Left cardiac atrium (tissue), 4 donors: ENCODE results near the gene TTC34. TPM values are rescaled to one million over a fixed set of nuclear protein-coding genes. Genes with fewer than 3 reads are reported as not detected.
A peak's percentile ranks its signal among the peaks of the same experiment; 100 is the strongest.

ENCODE experiments used
- ATAC-seq, 2 donors: fragments of 200-7000 bp; cut with Tn5 transposase; one replicate each; pipeline ENCODE4 v1.9.1; 2020; ENCODE audit warnings: mild to moderate bottlenecking in 2 of 2, moderate library complexity in 2 of 2
- DNase-seq: peaks from one replicate; pipeline ENCODE4 v3.0.0-alpha.2; 2020
- intact Hi-C, 2 donors: fragments of 100-400 bp; cut with DNase I; formaldehyde crosslinking; loops; one replicate each; pipeline versions ENCODE4 v1.14.1 to v1.15.1; 2022 to 2023
- total RNA-seq, 2 donors: library from RNA; stranded (reverse); fragmentation: NEBNext Ultra II Directional; extraction: Animal tissue kit (Norgen Biotek cat#: 25700); gene quantifications; one replicate each; pipeline ENCODE4 v1.2.1, GENCODE V29; 2021
- donor health status: DM: no; HTN: yes; CAD: no.
- donor health status: DM: no; HTN: yes; CAD: no; lungs with severe emphysema.
- donor health status: DM: yes; HTN: yes; CAD: no.
- donor health status: Dilated cardiomyopathy.

Gene TTC34
- total RNA-seq, 2 donors from 2014 or later, result 0.52 to 0.53 TPM

GRCh38 chr1:2817784-2818564 lies 16.5 kb upstream of the TTC34 start:
- DNase-seq, result peak; percentile 7
- no peak for ATAC-seq
- intact Hi-C loops, result no loop called here

GRCh38 chr1:2816786-2817185 lies 15.3 kb upstream of the TTC34 start:
- DNase-seq (no peak), ATAC-seq (no peak)
- intact Hi-C loops, result no loop called here

GRCh38 chr1:2815551-2815950 lies 14.1 kb upstream of the TTC34 start:
- ATAC-seq, result no peak
- intact Hi-C loops, result no loop called here
- DNase-seq, result no peak

- DNase-seq (no peak), ATAC-seq (no peak)
- intact Hi-C loops, result no loop called here
Observed at GRCh38 chr1:2814511-2815075, 13.1 kb upstream of the TTC34 start.

- intact Hi-C loops, result no loop called here
- DNase-seq, result no peak
Observed at GRCh38 chr1:2812939-2813653, 11.6 kb upstream of the TTC34 start.

GRCh38 chr1:2812136-2812535 lies 10.6 kb upstream of the TTC34 start:
- DNase-seq (no peak), ATAC-seq (no peak)
- intact Hi-C loops, result no loop called here

More at GRCh38 chr1:2812939-2813653, 11.6 kb upstream of the TTC34 start:
- ATAC-seq, result no peak

- intact Hi-C loops, result no loop called here
- ATAC-seq, result no peak
- DNase-seq, result no peak
Observed at GRCh38 chr1:2811533-2811918, 10.0 kb upstream of the TTC34 start.

- DNase-seq (no peak), ATAC-seq (no peak)
- intact Hi-C loops, result no loop called here
Observed at GRCh38 chr1:2810899-2811532, 9.5 kb upstream of the TTC34 start.

GRCh38 chr1:2810281-2810680 lies 8.8 kb upstream of the TTC34 start:
- intact Hi-C loops, result no loop called here
- no peak for DNase-seq

GRCh38 chr1:2809656-2810055 lies 8.2 kb upstream of the TTC34 start:
- intact Hi-C loops, result no loop called here
- ATAC-seq (no peak), DNase-seq (no peak)

More at GRCh38 chr1:2810281-2810680, 8.8 kb upstream of the TTC34 start:
- no peak for ATAC-seq

- intact Hi-C loops, result no loop called here
- ATAC-seq, result no peak
- DNase-seq, result no peak
Observed at GRCh38 chr1:2808831-2809605, 7.5 kb upstream of the TTC34 start.

- ATAC-seq, result no peak
- intact Hi-C loops, result no loop called here
Observed at GRCh38 chr1:2808386-2808705, 6.9 kb upstream of the TTC34 start.

GRCh38 chr1:2807678-2808385 lies 6.3 kb upstream of the TTC34 start:
- DNase-seq (no peak), ATAC-seq (no peak)
- intact Hi-C loops, result no loop called here

More at GRCh38 chr1:2808386-2808705, 6.9 kb upstream of the TTC34 start:
- no peak for DNase-seq

GRCh38 chr1:2807036-2807435 lies 5.5 kb upstream of the TTC34 start:
- intact Hi-C loops, result no loop called here
- no peak for DNase-seq

GRCh38 chr1:2806591-2806990 lies 5.1 kb upstream of the TTC34 start:
- no peak for DNase-seq
- intact Hi-C loops, result no loop called here
- ATAC-seq, result no peak

More at GRCh38 chr1:2807036-2807435, 5.5 kb upstream of the TTC34 start:
- ATAC-seq, result no peak

- DNase-seq, result peak; percentile 11
Observed at GRCh38 chr1:2805801-2806430, 4.4 kb upstream of the TTC34 start.

GRCh38 chr1:2804628-2805351 lies 3.3 kb upstream of the TTC34 start:
- ATAC-seq (no peak), DNase-seq (peak; percentile 9)
- intact Hi-C loops, result no loop called here

More at GRCh38 chr1:2805801-2806430, 4.4 kb upstream of the TTC34 start:
- ATAC-seq, result no peak
- intact Hi-C loops, result no loop called here
